SK-N-SH treated with all-trans-retinoic acid at 6 μM for 48 hours (cell line): ENCODE results near the gene UGT1A8.

Experiments used
- ARNTL ChIP-seq: fragments of 450-650 bp; formaldehyde crosslinking; IDR thresholded peaks from 2 replicates; pipeline ENCODE4 v1.5.0; 2020; ENCODE audit warnings: low read depth, mild to moderate bottlenecking, moderate library complexity, borderline replicate concordance
- CSDC2 ChIP-seq: fragments of 250-450 bp; sonication (Bioruptor Pico); IDR thresholded peaks from 2 replicates; pipeline ENCODE4 v1.5.0; 2020; ENCODE audit warnings: mild to moderate bottlenecking, moderate library complexity
- ESRRG ChIP-seq: fragments of 250-450 bp; sonication (Bioruptor Pico); IDR thresholded peaks from 2 replicates; pipeline ENCODE4 v1.6.1; 2021; ENCODE audit warnings: mild to moderate bottlenecking
- RARB ChIP-seq: fragments of 250-450 bp; sonication (Bioruptor Pico); IDR thresholded peaks from 2 replicates; pipeline ENCODE4 v1.8.0; 2021; ENCODE audit warnings: mild to moderate bottlenecking, moderate library complexity
- ZFP30 ChIP-seq: fragments of 450-650 bp; formaldehyde crosslinking; IDR thresholded peaks from 2 replicates; pipeline ENCODE4 v1.5.0; 2022; ENCODE audit warnings: mild to moderate bottlenecking, moderate library complexity
- ZNF70 ChIP-seq: fragments of 450-650 bp; formaldehyde crosslinking; IDR thresholded peaks from 2 replicates; pipeline ENCODE4 v1.5.0; 2020; ENCODE audit warnings: mild to moderate bottlenecking, moderate library complexity
- TF ChIP-seq, protein P1 (sequence below): fragments of 250-450 bp; sonication (Bioruptor Pico); IDR thresholded peaks from 2 replicates; pipeline ENCODE4 v1.8.0; 2020; ENCODE audit warnings: mild to moderate bottlenecking, moderate library complexity, borderline replicate concordance
- TF ChIP-seq, protein P2 (sequence below): fragments of 250-450 bp; sonication (Bioruptor Pico); IDR thresholded peaks from 2 replicates; pipeline ENCODE4 v1.8.0; 2021; ENCODE audit warnings: low read depth, mild to moderate bottlenecking, moderate library complexity, borderline replicate concordance

DNA sequence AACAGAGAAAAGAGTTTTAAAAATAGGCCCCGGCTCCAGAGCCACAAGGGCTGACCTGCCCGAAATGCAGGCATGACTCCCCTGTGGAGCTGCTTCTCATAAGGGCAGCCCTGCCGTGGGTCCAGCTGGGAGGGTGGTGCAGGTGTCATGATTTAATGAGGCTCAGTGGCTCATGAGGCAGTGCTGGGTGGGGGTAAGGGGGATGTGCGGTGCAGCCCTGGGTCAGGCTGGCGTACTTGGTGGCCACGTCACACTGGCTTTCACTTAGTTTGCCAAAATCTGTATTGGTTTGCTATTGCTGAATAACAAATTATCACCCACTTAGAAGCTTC lies 203.3 kb downstream of the UGT1A8 start:
- TF ChIP-seq, protein P1, sequence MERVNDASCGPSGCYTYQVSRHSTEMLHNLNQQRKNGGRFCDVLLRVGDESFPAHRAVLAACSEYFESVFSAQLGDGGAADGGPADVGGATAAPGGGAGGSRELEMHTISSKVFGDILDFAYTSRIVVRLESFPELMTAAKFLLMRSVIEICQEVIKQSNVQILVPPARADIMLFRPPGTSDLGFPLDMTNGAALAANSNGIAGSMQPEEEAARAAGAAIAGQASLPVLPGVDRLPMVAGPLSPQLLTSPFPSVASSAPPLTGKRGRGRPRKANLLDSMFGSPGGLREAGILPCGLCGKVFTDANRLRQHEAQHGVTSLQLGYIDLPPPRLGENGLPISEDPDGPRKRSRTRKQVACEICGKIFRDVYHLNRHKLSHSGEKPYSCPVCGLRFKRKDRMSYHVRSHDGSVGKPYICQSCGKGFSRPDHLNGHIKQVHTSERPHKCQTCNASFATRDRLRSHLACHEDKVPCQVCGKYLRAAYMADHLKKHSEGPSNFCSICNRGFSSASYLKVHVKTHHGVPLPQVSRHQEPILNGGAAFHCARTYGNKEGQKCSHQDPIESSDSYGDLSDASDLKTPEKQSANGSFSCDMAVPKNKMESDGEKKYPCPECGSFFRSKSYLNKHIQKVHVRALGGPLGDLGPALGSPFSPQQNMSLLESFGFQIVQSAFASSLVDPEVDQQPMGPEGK (CRISPR knock-in tag), result no peak
- TF ChIP-seq, protein P2, sequence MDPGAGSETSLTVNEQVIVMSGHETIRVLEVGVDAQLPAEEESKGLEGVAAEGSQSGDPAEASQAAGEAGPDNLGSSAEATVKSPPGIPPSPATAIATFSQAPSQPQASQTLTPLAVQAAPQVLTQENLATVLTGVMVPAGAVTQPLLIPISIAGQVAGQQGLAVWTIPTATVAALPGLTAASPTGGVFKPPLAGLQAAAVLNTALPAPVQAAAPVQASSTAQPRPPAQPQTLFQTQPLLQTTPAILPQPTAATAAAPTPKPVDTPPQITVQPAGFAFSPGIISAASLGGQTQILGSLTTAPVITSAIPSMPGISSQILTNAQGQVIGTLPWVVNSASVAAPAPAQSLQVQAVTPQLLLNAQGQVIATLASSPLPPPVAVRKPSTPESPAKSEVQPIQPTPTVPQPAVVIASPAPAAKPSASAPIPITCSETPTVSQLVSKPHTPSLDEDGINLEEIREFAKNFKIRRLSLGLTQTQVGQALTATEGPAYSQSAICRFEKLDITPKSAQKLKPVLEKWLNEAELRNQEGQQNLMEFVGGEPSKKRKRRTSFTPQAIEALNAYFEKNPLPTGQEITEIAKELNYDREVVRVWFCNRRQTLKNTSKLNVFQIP, result no peak
- no peak for TF ChIP-seq RARB
- no peak for TF ChIP-seq ZFP30 (CRISPR knock-in tag)
- TF ChIP-seq ZNF70, result no peak
- no peak for TF ChIP-seq ARNTL (CRISPR knock-in tag)
- TF ChIP-seq ESRRG (CRISPR knock-in tag), result no peak
- no peak for TF ChIP-seq CSDC2 (CRISPR knock-in tag)
